Measurements from ENCODE around the gene LKAAEAR1. TPM values are rescaled to one million over a fixed set of nuclear protein-coding genes. Genes with fewer than 3 reads are reported as not detected.

The LKAAEAR1 gene
- polyA plus RNA-seq, 1 experiment: not detected

- TF ChIP-seq CTCF (IDR thresholded peaks at IDR 0.05; ENCODE audit: low read depth, low read length): no peak
- POLR2A ChIA-PET: no interaction called here
- no peaks in the 10 kb centered on the region; the same call in 1 of the 2 replicates for H3K9me3 ChIP-seq (ENCODE audit: control insufficient read depth, insufficient read depth, low read length)
- H3K4me3 ChIP-seq (ENCODE audit: low read depth, low read length): no peak overlapping the region
- DNase-seq (ENCODE audit: low read depth, low spot score): no peak
- H3K27me3 ChIP-seq (ENCODE audit: control insufficient read depth, insufficient read depth, low read length): no peaks in the 10 kb centered on the region
- CTCF ChIA-PET: no interaction called here
- no peak overlapping the region for H3K27ac ChIP-seq (ENCODE audit: low read depth, low read length)
Measured at GRCh38 chr20:64068386-64069208, 15.6 kb downstream of the LKAAEAR1 start.

- no peaks in the 10 kb centered on the region for H3K27me3 ChIP-seq (ENCODE audit: control insufficient read depth, insufficient read depth, low read length)
- H3K4me3 ChIP-seq (ENCODE audit: low read depth, low read length): no peak overlapping the region
- DNase-seq (ENCODE audit: low read depth, low spot score): no peak
- ChIA-PET CTCF (no interaction called here), POLR2A (no interaction called here)
- no peak for TF ChIP-seq CTCF (IDR thresholded peaks at IDR 0.05; ENCODE audit: low read depth, low read length)
- no peak overlapping the region for H3K27ac ChIP-seq (ENCODE audit: low read depth, low read length)
- H3K9me3 ChIP-seq (ENCODE audit: control insufficient read depth, insufficient read depth, low read length): no peaks in the 10 kb centered on the region; the same call in 1 of the 2 replicates
Measured at GRCh38 chr20:64067733-64068307, 16.4 kb downstream of the LKAAEAR1 start.

- no peak for DNase-seq (ENCODE audit: low read depth, low spot score)
- CTCF ChIA-PET: interaction anchor here (0.6 to 1.3 kb wide), 2 partner anchors 10 to 12 kb away, joined by 3 read pairs; no protein-coding TSS in a partner anchor
- Histone ChIP-seq H3K4me3 (ENCODE audit: low read depth, low read length) (no peak overlapping the region), H3K27me3 (ENCODE audit: control insufficient read depth, insufficient read depth, low read length) (no peaks in the 10 kb centered on the region), H3K9me3 (ENCODE audit: control insufficient read depth, insufficient read depth, low read length) (no peaks in the 10 kb centered on the region; the same call in 1 of the 2 replicates), H3K27ac (ENCODE audit: low read depth, low read length) (no peak overlapping the region)
- POLR2A ChIA-PET: no interaction called here
- TF ChIP-seq CTCF (IDR thresholded peaks at IDR 0.05; ENCODE audit: low read depth, low read length): no peak
Measured at GRCh38 chr20:64067005-64067632, 17.1 kb downstream of the LKAAEAR1 start.

DNA sequence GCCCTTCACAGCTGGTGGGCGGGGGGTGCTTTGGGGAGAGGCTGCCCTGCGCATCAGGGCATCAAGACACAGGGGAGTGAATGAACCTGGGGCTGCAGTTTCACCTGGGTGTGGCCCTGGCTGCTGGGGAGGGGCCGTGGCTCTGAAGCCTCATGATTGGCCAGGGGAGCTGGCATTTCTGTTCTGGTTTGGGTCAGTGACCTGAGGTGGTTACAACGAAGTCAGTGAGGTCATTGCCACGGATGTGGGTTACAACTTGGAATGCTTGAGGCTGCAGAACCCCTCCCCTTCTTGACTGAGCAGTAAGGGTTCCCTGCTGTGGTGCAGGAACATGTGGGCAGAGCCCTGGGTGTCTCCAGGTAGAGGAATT is 18.2 kb downstream of the LKAAEAR1 start:
- CTCF ChIA-PET: interaction anchor here (1.3 kb wide), 1 partner anchor 9 kb away, joined by 3 read pairs; no protein-coding TSS in a partner anchor
- DNase-seq (ENCODE audit: low read depth, low spot score): no peak
- H3K27ac ChIP-seq (ENCODE audit: low read depth, low read length): no peak overlapping the region
- H3K27me3 ChIP-seq (ENCODE audit: control insufficient read depth, insufficient read depth, low read length): no peaks in the 10 kb centered on the region
- POLR2A ChIA-PET: no interaction called here
- no peak overlapping the region for H3K4me3 ChIP-seq (ENCODE audit: low read depth, low read length)
- H3K9me3 ChIP-seq (ENCODE audit: control insufficient read depth, insufficient read depth, low read length): no peaks in the 10 kb centered on the region; the same call in 1 of the 2 replicates
- TF ChIP-seq CTCF (IDR thresholded peaks at IDR 0.05; ENCODE audit: low read depth, low read length): no peak
